ENCODE measurements around the gene ABCG8.

DNA sequence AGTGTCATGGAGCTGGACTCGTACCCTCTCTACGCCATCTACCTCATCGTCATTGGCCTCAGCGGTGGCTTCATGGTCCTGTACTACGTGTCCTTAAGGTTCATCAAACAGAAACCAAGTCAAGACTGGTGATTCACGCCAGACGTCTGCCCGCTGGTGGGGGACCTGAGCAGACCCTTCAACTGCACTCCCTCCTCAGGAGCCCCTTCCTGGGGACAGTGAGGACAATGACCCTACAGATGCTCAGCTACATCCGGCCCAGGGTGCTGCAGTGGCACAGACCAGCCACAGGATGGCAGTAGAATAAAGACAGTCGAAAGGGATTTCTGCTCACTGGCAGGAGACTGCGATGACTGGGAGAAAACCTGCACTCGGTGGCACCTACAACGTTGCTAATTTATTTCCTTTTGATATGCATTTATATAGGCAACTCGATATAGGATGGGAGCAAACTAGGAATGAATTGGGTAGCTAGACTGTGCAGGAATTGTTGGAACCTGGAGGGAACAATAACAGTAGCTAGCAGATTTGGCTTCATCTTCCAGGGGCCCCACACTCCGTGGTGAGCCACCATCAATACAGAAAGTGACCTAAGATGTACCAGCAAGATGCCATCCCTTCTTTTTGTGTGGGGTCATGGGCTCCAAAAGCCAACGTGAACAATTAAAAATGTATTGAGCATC, 39.2 kb downstream of the ABCG8 start:
- TF ChIP-seq POLR2A (IDR thresholded peaks at IDR 0.05; ENCODE audit: low read depth, low read length), result no peak
- TF ChIP-seq POLR2AphosphoS5 (IDR thresholded peaks at IDR 0.05; ENCODE audit: low read depth, low read length), result no peak
- no peak for TF ChIP-seq TAF1 (IDR thresholded peaks at IDR 0.05; ENCODE audit: low read depth, low read length)
